ENCODE results near the gene PAK1. TPM values are rescaled to one million over a fixed set of nuclear protein-coding genes. Genes with fewer than 3 reads are reported as not detected.

PAK1 gene
- total and polyA plus RNA-seq, 2 donors (not counting 3 experiments of a cell fraction or from before 2014, with no cell fraction given) = 5.6 to 12.9 TPM

GRCh38 chr11:77401486-77402217 lies 72.2 kb downstream of the PAK1 start:
- dilution Hi-C loops (cut with MboI; ENCODE audit: extremely low pct_ligation_motif_present, low sequenced_read_pairs) = no loop called here
- no peaks in the 10 kb centered on the region for H3K9me1 ChIP-seq (replicated peaks; ENCODE audit: control insufficient read depth, extremely low read depth, insufficient read depth, low read length)
- DNase-seq (ENCODE audit: low read depth, low spot score) (no peak), FAIRE-seq (no peak)
- H3K4me1 ChIP-seq (ENCODE audit: control insufficient read depth, extremely low read depth, insufficient read depth, low read length) = peaks cover 11% of the 10 kb centered on the region
- no peak overlapping the region for H3K4me3 ChIP-seq (replicated peaks in 1 of 3; ENCODE audit: insufficient read depth in 1 of 3, low read depth in 1 of 3, low read length in 3 of 3)
- no peaks in the 10 kb centered on the region for H3K36me3 ChIP-seq (ENCODE audit: control insufficient read depth in 2 of 2, extremely low read depth in 1 of 2, insufficient read depth in 2 of 2, low read length in 2 of 2)
- intact Hi-C loops (cut with micrococcal nuclease) = no loop called here
- no TSS peak for BruUV-seq (replicated peaks)
- TF ChIP-seq FOS (IDR thresholded peaks at IDR 0.05; ENCODE audit: borderline replicate concordance, insufficient read depth, low read length) = no peak
- no peak for TF ChIP-seq EZH2 (IDR thresholded peaks at IDR 0.05; ENCODE audit: borderline replicate concordance, low read depth, low read length, severe bottlenecking)
- no peak for TF ChIP-seq POLR2A (IDR thresholded peaks at IDR 0.05; ENCODE audit: low read depth, low read length)
- no peak for TF ChIP-seq MYC (IDR thresholded peaks at IDR 0.05; ENCODE audit: low read depth, low read length)
- no peak for TF ChIP-seq JUN (IDR thresholded peaks at IDR 0.05; ENCODE audit: borderline replicate concordance, insufficient read depth, insufficient read length, low read depth)
- TF ChIP-seq MAX (IDR thresholded peaks at IDR 0.05; ENCODE audit: insufficient read depth, insufficient read length) = no peak
- no peak for TF ChIP-seq GATA2 (IDR thresholded peaks at IDR 0.05; ENCODE audit: insufficient read depth, insufficient read length, low read depth, low read length)
- no peak for TF ChIP-seq POLR2AphosphoS5 (IDR thresholded peaks at IDR 0.05; ENCODE audit: insufficient read depth, low read depth, low read length)
- no peak for TF ChIP-seq CTCF (IDR thresholded peaks at IDR 0.05; ENCODE audit: extremely low read depth in 1 of 2, insufficient read depth in 1 of 2, low read depth in 1 of 2, low read length in 2 of 2)
- no peaks in the 10 kb centered on the region for H4K20me1 ChIP-seq (replicated peaks; ENCODE audit: control insufficient read depth, extremely low read depth, insufficient read depth, low read length)
- H3K9me3 ChIP-seq (replicated peaks; ENCODE audit: control insufficient read depth, insufficient read depth, low read length) = no peaks in the 10 kb centered on the region
- no peak overlapping the region for H2AFZ ChIP-seq (ENCODE audit: low read depth, low read length)
- H3K4me2 ChIP-seq (ENCODE audit: insufficient read depth, low read length) = no peak overlapping the region
- no peaks in the 10 kb centered on the region for H3K27me3 ChIP-seq (ENCODE audit: control insufficient read depth in 2 of 2, insufficient read depth in 2 of 2, low read length in 2 of 2)
- no peaks in the 10 kb centered on the region for H3K79me2 ChIP-seq (ENCODE audit: control insufficient read depth, insufficient read depth, low read length)
- H3K9ac ChIP-seq (replicated peaks; ENCODE audit: extremely low read depth, insufficient read depth, low read length) = no peak overlapping the region
- no peak overlapping the region for H3K27ac ChIP-seq (ENCODE audit: insufficient read depth, low read depth, low read length)
- POLR2A ChIA-PET = no interaction called here
- CTCF ChIA-PET = no interaction called here

Measured in endothelial cell of umbilical vein (primary cell).